ENCODE data around the gene CXXC1.

GRCh38 chr18:50285631-50286321, 1.7 kb downstream of the CXXC1 start:
- TF ChIP-seq CTCF (IDR thresholded peaks at IDR 0.05) (no peak), POLR2A (IDR thresholded peaks at IDR 0.05) (no peak)

Measured in Peyer's patch (tissue), 4 donors.